Astrocyte (in vitro differentiated cells and primary cell): ENCODE measurements around the gene FGF1.

Source experiments
- CTCF ChIP-seq: IDR thresholded peaks from 2 replicates; pipeline ENCODE4 v1.5.1; 2011; ENCODE audit warnings: low read depth, mild to moderate bottlenecking, inconsistent platforms, low read length, moderate library complexity; ENCODE audit not compliant: insufficient read depth
- EZH2 ChIP-seq: IDR thresholded peaks from 2 replicates; pipeline ENCODE4 v1.6.1; 2012; ENCODE audit warnings: mild to moderate bottlenecking, low read length, inconsistent platforms; ENCODE audit not compliant: insufficient read depth

DNA sequence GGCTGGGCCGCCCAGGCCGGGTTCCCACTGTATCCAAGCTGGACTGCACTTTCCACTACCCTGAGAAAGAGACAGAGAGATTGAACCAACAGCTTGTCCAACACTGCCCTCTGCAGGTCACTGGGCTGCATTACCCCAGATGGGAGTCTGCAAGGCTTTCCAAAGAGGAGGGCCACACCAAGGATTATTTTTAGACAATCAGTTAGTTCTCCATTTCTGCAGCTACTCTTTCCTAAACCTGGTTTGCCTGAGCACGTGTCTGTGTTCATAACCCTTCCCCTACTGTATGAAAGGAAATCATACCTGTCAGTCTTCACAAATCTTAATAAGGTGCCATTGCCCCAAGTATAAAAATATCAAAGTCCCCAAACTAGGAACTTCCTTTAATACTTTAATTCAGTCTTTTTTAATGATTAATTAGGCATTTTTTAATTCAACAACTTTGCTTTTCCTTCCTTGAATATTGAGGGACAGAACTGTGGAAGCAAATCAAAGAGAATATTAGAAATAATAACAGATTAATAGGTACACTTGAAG is 13.4 kb upstream of the FGF1 start:
- peak; percentile 99 for TF ChIP-seq CTCF
- TF ChIP-seq EZH2, result no peak
